Ishikawa (cell line): Measurements from ENCODE around the gene HOXC10.

Experiments used
- CEBPB ChIP-seq: IDR thresholded peaks from 2 replicates; pipeline ENCODE4 v1.6.1; 2012
- CREB1 ChIP-seq: IDR thresholded peaks from 2 replicates; pipeline ENCODE4 v1.6.1; 2012; ENCODE audit warnings: low read depth
- EGR1 ChIP-seq: IDR thresholded peaks from 2 replicates; pipeline ENCODE4 v1.6.1; 2012
- EP300 ChIP-seq: IDR thresholded peaks from 2 replicates; pipeline ENCODE4 v1.6.1; 2012; ENCODE audit warnings: borderline replicate concordance
- FOXM1 ChIP-seq: IDR thresholded peaks from 2 replicates; pipeline ENCODE4 v1.6.1; 2012; ENCODE audit warnings: low read depth, borderline replicate concordance
- NFIC ChIP-seq: IDR thresholded peaks from 2 replicates; pipeline ENCODE4 v1.6.1; 2012
- RAD21 ChIP-seq: IDR thresholded peaks from 2 replicates; pipeline ENCODE4 v1.6.1; 2012; ENCODE audit warnings: low read depth
- TAF1 ChIP-seq: IDR thresholded peaks from 2 replicates; pipeline ENCODE4 v1.6.1; 2012; ENCODE audit warnings: low read depth, mild to moderate bottlenecking
- TCF12 ChIP-seq: IDR thresholded peaks from 2 replicates; pipeline ENCODE4 v1.6.1; 2012; ENCODE audit warnings: low read depth
- TEAD4 ChIP-seq: IDR thresholded peaks from 2 replicates; pipeline ENCODE4 v1.6.1; 2012
- YY1 ChIP-seq: IDR thresholded peaks from 2 replicates; pipeline ENCODE4 v1.6.1; 2012; ENCODE audit warnings: low read depth
- ZBTB7A ChIP-seq: IDR thresholded peaks from 2 replicates; pipeline ENCODE4 v1.6.1; 2012; ENCODE audit warnings: low read depth
- TF ChIP-seq, protein P1 (sequence below): IDR thresholded peaks from 2 replicates; pipeline ENCODE4 v1.6.1; 2012
- TF ChIP-seq, protein P2 (sequence below): IDR thresholded peaks from 2 replicates; pipeline ENCODE4 v1.6.1; 2012; ENCODE audit warnings: low read depth, mild to moderate bottlenecking
- TF ChIP-seq, protein P3 (sequence below): IDR thresholded peaks from 2 replicates; pipeline ENCODE4 v1.6.1; 2012

The HOXC10 gene

DNA sequence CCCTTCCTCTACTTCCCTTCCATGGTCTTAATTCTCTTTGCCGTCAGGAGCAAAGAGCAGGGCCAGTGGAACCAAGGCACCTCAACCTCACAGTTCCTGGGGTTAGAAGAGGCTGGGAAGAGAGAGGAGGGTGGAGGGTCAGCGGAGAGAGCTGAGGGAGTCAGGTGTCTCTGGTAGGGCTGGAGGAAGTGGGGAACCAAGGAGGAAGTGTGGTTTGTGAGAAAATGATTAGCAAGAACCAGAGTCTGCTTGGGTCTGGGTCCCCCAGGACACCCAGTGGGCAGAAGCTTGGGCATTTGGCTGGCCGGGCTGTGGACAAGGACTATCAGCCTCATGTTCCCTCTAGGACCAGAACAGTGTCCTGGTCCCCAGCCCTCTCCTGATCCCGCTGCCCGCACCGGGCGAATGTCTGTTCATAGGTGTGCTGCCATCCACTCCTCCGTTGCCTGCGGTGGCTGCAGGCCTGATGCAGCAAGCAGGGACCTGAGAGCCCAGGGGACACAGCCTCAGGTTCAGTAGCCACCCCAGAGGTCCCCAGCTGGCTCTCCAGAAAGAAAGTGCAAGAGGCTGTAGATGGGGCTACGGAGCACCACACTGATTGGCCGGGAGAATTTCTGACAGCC is 27.9 kb upstream of the HOXC10 start:
- TF ChIP-seq FOXM1 (no peak), ZBTB7A (no peak), TAF1 (no peak), RAD21 (no peak), NFIC (no peak)
- TF ChIP-seq, protein P1, sequence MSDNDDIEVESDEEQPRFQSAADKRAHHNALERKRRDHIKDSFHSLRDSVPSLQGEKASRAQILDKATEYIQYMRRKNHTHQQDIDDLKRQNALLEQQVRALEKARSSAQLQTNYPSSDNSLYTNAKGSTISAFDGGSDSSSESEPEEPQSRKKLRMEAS, result no peak
- TF ChIP-seq, protein P2, sequence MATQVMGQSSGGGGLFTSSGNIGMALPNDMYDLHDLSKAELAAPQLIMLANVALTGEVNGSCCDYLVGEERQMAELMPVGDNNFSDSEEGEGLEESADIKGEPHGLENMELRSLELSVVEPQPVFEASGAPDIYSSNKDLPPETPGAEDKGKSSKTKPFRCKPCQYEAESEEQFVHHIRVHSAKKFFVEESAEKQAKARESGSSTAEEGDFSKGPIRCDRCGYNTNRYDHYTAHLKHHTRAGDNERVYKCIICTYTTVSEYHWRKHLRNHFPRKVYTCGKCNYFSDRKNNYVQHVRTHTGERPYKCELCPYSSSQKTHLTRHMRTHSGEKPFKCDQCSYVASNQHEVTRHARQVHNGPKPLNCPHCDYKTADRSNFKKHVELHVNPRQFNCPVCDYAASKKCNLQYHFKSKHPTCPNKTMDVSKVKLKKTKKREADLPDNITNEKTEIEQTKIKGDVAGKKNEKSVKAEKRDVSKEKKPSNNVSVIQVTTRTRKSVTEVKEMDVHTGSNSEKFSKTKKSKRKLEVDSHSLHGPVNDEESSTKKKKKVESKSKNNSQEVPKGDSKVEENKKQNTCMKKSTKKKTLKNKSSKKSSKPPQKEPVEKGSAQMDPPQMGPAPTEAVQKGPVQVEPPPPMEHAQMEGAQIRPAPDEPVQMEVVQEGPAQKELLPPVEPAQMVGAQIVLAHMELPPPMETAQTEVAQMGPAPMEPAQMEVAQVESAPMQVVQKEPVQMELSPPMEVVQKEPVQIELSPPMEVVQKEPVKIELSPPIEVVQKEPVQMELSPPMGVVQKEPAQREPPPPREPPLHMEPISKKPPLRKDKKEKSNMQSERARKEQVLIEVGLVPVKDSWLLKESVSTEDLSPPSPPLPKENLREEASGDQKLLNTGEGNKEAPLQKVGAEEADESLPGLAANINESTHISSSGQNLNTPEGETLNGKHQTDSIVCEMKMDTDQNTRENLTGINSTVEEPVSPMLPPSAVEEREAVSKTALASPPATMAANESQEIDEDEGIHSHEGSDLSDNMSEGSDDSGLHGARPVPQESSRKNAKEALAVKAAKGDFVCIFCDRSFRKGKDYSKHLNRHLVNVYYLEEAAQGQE, result no peak

DNA sequence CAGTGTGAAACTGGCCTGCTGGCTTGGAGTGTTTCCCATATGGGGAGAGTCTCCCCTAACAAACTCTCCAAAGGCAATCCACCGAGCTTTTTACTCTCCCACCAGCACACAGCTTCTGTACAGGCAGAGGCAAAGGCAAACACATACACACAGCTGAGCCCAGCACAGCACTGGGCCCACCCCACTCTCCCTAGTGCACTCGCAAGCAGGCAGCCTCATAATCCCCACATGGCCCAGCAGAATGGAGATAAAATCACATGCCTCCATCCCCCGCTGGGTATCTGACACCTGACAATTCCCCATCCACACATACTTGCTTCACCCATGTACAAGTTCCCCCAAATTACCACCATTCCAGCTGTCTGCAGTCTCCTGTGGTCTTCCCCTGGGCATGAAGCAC is 26.8 kb upstream of the HOXC10 start:
- TF ChIP-seq, protein P3, sequence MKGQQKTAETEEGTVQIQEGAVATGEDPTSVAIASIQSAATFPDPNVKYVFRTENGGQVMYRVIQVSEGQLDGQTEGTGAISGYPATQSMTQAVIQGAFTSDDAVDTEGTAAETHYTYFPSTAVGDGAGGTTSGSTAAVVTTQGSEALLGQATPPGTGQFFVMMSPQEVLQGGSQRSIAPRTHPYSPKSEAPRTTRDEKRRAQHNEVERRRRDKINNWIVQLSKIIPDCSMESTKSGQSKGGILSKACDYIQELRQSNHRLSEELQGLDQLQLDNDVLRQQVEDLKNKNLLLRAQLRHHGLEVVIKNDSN, result no peak
- TF ChIP-seq CREB1 (no peak), TEAD4 (no peak), TCF12 (no peak), EGR1 (no peak), EP300 (no peak), TAF1 (no peak), CEBPB (no peak), ZBTB7A (no peak), NFIC (no peak), YY1 (no peak)
- TF ChIP-seq, protein P2, result no peak
- TF ChIP-seq, protein P1, result no peak

DNA sequence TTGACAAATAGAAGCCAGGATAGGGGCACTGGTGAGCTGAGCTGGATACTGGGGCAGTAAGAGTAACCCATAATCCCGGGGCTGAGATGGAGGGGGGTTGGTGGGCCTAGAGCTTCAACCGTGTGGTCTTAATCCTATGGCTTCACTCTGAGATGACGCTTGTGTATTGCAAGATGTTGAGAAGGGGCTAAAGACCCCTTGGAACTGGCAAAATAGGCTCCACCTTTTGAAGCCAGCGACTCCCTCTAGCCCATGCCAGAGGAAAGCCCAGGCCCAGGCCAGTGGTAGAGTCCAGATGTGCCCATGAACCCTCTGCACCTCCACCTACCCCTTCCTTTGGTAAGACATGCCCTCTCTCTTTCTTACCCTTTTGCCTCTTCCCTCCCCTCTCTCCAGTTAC is 25.6 kb upstream of the HOXC10 start:
- TF ChIP-seq, protein P1, result no peak
- TF ChIP-seq ZBTB7A, result no peak
- TF ChIP-seq TEAD4, result no peak
- TF ChIP-seq EGR1, result no peak
- TF ChIP-seq, protein P2, result no peak
- no peak for TF ChIP-seq RAD21
- TF ChIP-seq EP300, result no peak
- TF ChIP-seq FOXM1, result no peak
- no peak for TF ChIP-seq NFIC

DNA sequence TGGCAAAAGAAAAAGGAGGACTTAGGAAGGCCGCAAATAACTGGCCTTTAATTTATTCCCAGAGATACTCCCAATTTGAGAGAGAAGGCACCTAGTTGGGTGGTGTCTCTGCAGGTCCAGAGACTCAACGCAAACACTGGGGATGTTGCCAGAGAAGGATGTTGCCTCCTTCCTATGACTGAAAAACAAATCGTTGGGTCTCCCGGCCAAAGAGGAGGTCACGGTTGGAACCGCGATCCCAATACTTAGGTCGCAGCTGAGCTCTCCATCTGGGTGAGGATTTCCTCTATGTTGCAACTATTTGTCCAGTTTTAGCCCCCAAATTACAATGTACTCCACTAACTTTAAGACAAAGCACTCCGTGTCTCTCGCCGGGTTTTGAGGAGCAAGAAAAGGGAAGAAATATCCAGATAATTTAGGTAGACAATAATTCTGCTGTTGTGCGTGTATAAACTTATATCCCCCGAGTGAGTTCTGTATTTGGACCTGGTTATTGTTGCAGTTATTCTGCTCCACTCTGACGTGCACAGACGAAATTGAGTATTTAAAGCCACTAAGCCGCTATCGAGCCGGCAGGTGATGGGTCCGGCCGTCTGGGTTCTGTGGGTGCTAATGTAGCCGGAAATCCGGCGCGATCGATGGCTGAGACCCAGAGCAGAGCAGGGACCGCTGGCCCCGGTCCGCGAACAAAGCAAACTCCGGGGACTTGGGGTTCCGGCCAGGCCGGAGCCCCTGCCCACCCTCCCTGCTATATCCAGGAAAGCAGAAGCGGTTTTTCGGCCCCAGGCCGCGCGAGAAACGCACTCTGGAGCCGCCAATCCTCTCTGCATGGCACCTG is 24.5 kb upstream of the HOXC10 start:
- no peak for TF ChIP-seq TCF12
- TF ChIP-seq TEAD4, result no peak
- TF ChIP-seq ZBTB7A, result no peak
- TF ChIP-seq, protein P3, result no peak
- TF ChIP-seq YY1, result no peak
- TF ChIP-seq, protein P2, result no peak
